SK-N-DZ (cell line): Measurements from ENCODE around the gene NKAIN2. TPM values are rescaled to one million over a fixed set of nuclear protein-coding genes. Genes with fewer than 3 reads are reported as not detected.

ENCODE experiments used
- DNase-seq: peaks from one replicate; pipeline ENCODE4 v3.0.0-alpha.2; 2015; ENCODE audit warnings: low spot score
- polyA plus RNA-seq, 2 experiments: library from polyadenylated mRNA; depleted of rRNA; stranded (reverse); fragments of >200 nt; gene quantifications; 2 replicates each; pipeline ENCODE4 v1.2.3, GENCODE V29; 2014

Gene NKAIN2
- polyA plus RNA-seq (2014; cell fraction: cytosol; rRNA removed): 0.03 TPM in 1 of 2 replicates, not detected in the other
- 0.06 TPM in 1 of 2 replicates, not detected in the other for polyA plus RNA-seq (2014; cell fraction: nucleus; rRNA removed)

DNA sequence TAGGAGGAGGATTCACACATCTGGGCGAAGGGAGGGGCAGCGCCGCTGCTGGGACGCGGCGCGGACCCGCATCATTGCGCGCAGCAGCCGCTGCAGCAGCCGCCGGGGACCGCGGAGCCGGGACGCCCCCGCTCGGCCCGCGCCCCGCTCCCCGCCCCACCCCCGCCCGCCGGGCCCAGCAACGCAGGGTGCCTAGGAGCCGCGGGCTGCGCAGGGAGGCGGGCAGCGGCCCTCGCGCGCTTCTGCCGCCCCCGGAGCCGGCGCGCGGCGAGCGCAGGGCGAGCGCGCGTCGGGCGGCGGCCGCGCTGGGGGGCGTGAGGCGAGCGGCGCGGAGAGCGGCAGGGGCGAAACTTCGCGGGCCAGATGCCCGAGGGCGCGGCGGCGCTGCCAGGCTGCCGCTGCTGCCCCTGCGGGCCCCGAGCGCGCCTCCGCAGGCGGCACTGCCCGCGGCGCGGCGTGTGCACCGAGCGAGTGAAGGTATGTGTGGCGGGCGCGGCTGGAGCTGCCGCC, at the start of gene NKAIN2:
TSS of gene NKAIN2 (plus strand) at position 362 of the 510 bp plus-strand sequence.
- DNase-seq: no peak

DNA sequence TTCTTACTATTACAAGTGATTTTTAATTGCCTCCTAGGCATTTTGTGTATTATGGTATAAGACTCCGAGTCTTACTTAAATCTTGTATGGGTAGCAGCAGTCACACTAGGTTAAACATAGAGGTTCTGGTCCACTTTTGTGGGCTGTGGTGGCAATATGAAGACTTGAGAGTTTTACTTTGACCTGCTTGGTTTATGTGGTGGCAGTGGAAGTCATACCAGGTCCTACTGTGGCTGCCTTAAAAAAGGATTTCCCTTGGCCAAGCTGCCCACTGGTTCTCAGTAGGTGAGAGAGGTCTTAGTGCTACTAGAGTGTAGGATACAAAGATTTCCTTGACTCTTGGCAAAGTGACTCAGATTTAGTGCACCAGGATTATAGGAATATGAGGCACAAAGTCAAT, 44.2 kb upstream of the NKAIN2 start:
- no peak for DNase-seq

DNA sequence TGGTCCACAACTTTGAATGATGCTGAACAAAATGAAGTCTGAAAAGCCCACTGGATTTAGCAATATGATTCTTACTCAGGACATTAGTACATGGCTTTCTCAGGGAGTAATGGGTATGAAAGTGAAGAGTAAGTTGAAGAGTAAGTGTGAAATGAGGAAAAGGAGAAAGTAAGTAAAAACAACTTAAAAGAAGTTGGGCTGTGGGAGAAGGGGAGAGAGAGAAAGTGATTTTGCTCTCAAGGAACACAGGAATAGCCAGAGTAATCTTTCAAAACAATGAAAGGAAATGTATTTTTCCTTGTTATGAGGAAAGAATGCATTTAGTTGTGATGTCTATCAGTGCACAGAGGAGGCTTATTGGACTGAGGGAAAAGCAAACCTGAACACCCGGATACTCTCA, 39.8 kb upstream of the NKAIN2 start:
- DNase-seq: no peak

DNA sequence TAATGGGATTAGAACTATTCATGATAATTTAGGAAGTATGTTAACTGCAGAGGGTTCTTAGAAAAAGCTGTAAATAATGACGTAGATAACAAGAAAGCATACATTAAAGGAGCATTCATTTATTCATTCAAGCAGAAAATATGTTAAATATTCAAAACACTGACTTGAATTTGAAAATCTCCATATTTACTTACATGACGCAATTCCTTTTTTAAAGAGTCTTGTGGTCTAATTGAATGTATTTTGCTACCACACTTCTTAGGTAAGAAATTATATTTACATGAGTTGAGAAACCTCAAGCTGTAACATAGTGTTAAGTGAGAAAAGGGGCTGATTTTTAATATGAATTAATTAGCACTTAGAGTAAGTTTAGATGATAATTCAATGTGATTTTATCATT, 38.9 kb upstream of the NKAIN2 start:
- no peak for DNase-seq

DNA sequence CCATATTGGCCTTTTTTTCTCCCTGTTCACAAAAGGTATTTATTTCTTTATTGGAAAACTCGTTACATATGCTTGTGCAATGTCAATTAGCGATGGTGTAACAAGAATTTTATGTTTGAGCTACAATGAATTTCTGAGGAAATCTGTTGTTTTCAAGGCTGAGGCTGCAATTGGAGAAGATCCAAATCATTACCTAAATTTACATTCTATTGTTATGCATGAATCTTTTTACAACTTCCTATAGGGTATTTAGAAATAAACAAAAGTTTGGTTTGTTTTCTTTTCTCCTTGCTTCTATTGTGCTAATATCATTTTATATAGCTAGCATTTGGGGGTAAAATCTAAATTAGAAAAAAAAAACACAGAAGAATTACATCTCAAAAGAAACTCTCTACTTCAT, 34.7 kb upstream of the NKAIN2 start:
- DNase-seq: no peak

DNA sequence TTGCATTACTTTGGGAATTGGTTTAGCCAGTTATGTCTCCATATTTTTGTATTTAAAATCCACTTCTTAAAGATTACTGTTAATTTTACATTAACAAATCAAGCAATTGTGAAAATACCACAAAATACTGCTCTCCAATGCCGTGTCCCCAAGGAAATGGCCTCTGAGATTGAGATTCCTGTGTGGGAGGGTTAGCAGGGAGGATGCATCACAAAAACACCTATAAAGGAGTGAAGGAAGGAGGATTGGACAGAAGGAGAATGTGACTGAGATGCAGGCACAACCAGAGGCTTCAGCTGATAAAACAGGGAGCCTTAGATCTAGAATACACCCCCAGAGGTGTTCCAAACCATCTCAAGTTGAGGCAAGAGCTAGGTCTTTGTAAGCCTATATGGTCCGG, 34.2 kb upstream of the NKAIN2 start:
- DNase-seq: no peak

DNA sequence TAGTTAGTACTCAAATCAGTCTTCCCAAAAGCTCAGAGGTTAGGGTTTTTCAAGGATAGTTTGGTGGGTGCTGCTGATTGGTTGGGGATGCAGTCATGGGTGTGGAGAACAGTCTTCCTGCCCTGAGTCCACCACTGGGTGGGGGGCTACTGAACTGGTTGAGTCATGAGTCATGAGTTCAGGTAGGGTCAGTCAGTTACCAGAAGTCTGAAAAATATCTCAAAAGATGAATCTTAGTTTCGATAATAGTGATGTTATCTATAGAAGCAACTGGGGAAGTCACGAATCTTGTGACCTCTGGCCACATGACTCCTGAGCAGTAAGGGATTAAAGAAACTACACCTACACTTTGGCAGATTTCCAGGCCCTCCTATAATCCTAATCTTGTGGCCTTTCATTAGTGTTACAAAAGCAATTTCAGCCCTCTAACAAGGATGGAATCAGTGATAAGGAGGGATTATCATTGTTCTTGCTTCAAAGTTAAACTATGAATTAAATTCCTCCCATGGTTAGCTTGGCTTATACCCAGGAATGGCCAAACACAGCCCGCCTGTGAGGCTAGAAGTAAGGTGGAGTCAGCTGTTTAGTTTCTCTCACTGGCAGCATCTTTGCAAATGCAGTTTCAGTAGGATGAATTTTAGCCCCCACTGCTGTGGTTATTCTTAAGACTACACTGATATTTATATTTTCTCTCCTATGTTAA, 33.3 kb upstream of the NKAIN2 start:
- no peak for DNase-seq

DNA sequence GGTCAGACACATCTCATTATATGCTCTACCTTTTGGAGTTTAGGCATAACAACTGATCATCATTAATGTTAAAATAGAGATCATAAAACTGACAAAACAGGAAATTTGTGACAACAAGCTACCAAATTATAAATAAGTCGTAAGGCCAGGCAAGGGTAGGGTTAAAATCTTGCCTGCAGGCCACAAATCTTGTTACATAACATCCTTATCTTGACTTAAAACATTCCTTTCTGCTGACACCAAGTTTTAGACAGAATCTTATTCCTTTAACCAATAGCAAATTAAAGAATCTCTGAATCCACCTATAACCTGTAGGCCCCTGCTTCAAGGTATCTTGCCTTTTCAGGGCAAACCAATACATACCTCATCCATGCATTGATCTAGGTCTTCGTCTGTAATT, 32.5 kb upstream of the NKAIN2 start:
- no peak for DNase-seq

DNA sequence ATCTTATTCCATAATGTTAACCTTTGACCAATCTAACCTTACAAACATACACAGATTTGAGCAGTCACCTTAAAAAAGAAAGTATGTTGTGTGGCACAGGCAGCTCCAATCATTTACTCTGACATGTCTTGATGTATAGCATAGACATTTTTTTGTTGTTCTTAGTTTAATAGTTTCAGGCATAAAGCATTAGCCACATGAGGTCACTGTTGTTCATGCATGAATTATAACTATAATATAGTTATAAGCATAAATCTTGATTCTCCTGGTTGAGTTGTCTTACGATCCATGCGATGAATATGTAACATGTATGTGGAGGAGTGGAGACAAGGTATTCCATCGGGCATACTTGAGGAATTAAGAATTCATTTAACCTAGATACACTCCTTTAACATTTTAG, 26.1 kb upstream of the NKAIN2 start:
- no peak for DNase-seq

DNA sequence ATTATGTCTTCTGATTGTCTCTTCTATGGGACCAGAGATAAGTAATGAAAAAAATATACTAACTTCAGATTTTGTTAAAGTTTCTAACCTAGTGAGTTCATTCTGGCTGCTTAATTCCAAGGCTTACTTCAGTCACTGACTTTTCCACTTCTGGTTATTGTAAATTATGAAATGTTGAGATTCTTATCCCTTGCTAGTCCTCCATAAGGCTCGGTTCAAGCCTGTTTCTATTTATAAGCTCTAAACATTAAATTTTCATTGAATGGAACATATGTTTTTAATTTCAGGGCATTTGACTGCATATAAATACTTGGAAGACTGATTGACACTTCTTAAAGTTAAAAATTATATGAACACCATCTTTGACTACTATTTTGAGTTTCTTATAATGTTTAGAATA, 23.6 kb upstream of the NKAIN2 start:
- no peak for DNase-seq

DNA sequence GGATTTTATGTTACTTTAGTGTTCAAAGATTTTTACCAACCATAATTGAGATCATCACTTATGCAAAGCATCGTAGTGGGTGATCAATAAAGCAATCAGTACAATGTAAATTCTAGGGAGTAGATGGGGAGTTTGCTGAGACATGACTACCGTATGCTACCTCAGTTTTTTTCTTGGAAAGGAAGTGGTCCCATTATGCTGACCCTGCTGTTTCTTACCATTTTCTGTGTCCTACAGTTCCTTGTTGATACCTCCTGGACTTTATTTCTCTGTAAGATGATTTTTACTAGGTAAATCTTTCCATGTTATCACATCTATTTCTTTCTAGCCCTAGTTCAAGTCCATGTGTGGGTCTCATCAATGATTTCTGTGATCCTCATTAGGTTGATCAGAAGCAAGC, 19.3 kb upstream of the NKAIN2 start:
- DNase-seq: no peak

DNA sequence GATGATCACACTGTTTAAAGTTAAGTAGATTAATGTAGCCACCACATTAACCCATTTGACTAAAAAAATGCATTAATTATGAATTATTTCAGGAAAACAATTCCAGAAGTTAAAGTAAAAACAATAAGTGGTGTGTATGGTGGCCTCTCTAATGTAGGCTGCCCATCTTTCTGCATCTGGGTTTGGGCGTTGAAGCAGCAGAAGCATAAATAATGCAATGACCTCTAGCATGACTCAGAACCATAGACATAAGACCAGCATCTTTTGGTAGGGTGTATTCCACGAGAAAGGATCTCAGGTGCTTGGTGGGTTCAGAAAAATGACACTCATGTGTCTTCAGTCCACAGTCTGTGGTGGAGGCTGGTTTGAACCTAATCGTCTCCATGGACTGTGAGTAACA, 18.6 kb upstream of the NKAIN2 start:
- DNase-seq: no peak

DNA sequence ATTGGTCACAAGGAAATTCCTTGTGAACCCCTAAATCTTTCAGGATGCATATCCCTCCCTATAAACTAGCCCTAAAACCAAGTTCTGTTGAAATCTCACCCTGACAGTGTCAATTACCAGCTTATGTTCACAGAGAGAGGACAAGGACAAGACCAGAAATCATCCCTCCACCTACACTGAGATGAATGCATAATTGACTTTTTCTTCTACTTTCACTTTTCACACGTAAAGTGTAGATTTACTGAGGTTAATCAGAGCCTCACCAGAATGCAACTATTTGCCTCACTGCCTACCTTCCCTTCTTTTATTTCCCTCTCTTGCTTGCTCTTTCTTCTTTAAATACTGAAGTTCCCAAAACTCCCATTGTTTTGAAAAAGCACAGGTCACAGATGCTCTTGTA, 15.3 kb upstream of the NKAIN2 start:
- DNase-seq: no peak

DNA sequence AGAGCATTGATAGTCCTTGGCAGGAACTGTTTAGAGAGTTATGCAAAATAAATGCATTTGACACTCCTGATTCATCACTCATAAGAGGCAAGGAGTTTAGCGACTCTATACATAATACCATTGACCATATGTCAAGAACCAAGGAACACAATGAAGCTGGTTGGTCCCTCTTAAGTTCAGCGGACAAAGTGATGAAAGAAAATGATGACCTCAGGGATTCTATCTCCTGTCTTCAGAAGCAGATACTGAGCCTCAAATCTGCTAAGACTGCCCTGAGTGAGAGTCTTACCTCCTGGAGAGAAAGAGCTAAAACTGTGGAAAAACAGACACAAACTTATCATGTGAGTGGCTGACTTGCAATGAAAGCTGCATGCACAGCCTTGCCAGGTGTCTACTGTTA, 9.5 kb upstream of the NKAIN2 start:
- no peak for DNase-seq

DNA sequence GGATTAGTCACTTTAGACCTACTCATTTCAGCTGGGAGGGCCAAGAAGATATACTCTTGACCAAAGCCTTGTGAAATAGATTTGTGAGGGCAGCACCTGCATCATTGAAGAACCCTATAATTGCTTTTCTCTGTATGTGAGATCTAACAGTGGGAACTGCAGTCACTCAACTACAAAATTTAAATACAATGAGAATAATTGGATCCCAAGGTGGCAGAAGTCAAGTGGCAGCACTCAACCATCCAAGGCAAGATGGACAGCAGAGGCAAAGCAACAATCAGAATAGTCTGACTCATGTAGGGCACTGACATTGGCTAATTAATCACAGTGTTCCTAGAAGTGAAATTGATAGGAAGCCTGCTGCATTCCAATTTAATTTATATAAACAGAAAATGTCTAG, 8.9 kb upstream of the NKAIN2 start:
- no peak for DNase-seq

DNA sequence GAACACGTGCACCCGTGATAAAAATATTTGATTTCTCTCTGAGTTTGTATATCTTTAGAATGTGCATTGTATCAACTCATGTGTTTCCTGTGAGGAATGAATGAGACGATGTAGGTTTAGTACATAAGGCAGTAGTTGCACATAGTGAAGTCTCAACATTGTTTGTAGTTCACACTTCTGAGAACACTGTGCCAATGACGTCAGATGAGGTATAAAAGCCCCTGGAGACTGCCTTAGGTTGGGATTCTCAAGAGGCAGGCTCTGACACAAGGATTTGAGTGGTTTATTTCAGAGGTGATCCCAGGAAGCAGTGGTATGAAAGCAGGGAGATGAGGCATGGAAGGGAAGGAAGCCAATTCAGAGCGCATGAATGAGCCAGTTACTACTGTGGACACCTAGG, 2.6 kb upstream of the NKAIN2 start:
- DNase-seq: no peak

DNA sequence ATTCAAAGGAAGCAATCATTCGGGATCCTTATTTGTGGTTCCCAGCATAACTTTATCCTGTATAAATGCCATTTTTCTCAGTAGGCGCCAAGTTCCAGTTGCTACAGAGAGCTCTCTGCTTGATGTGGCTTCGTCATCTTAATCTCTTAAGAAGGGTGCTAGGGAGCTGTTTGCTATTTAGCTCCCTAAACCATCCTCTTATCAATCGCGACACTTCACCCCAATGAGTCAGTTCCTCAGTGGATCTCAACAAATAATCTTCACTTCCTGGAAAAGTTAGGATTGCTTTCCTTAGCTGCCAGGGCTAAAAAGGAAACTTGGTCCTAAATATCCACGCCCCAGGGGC, 1.3 kb upstream of the NKAIN2 start:
- no peak for DNase-seq

DNA sequence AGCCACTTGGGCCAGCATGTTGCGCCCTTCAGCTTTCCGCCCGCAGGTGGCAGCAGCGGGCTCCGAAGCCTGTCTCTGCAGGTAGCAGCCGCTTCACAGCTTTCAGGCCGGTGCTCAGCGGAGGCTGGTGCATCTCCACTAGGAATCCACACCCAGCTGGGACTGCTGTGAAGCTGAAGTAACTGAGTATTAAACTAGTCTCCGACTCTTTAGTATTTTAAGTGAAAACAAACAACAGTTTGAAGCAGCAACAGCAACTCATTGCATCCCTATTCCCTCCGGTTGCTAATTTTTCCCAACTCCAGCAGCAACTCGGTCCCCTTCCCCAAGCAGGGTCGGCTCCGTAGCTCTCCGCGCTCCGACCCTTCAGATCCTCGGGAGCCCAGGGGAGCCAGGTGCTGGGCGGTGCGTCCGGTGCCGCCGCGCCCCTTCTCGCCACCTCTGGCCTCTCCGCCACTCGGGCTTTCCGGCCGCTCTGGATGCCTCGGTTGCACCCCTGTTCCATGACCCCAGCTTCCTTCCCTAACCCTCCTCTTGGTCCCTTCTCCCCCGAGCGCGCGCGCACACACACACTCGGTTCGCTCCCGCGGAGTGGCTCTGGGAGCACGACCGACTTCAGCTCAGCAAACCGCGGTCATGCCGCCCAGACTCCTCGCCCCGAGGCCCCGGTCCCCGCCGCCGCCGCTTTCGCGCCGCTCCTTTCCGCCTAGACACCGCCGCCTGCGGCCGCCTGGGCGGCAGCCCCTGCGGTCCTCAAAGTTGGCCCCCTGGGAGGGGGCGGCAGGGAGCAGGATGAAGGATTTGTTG, 765 bp upstream of the NKAIN2 start:
- DNase-seq: peak; percentile 73

DNA sequence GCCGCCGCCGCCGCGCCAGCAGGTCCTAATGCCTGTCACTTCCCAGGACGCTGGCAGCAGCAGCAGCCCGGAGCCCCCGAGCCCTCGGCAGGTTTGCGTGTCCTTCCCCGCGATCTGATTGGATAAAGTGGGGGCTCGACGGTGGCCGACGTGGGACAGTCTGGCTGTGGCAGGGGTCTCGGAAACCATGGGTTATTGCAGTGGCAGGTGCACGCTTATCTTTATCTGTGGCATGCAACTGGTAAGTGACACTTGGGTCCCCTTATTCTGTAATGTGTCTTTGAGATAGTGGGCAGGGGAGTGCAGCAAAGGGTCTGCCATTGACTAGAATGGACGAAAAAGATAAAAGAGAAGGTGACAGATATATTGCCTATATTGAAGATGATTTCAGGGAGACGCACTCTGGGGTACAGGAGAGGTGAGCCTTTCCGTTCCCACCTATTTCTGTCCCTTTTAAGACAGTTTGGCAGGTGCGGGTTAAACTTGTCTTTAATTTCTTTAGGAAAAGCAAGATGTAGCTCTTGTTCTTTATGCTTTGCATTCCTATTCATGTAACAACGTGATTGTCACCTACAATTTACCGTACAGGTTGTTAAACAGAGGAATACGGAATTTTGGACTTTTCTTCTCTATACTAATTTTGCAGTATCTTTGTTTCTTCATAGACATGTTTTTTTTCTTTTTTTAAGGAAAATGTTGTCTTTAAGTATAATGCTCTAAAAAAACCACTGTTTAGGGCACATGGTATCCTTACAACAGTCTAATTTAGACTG, 535 bp downstream of the NKAIN2 start:
- peak; percentile 48 for DNase-seq

DNA sequence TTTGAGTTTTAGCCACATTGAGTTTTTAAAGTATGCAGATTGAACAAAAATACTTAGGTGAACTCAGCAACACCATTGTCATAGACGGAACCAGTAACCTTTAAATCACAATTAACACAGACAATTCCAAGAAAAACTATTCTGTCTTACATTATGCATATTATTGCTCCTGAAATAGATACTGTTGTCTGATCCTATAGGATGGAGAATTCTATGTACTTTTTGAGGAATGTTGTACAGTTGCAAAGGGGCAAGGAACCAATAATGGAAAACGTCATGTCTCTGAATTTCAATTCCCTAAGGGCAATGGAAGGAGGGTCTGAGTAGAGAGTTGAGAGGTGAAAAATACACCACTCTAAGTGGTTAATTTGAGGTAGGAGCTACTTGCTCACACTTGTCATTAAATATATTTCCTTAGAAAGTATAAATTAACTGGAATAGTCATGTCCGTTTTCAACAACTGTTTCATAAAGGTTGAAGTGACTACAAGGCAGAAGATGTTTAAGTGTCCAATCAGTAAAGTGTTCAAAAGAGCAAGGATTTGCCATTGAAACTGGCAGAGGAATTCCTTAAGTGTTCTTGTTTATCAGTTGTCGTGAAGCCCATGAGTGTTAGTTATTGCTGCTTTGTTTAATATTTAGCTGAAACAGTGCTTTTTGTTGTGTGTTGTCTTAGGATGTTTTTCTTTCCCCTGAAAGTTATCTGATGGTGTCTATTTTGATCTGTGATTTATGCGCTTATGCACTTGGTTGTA, 1.3 kb downstream of the NKAIN2 start:
- no peak for DNase-seq

DNA sequence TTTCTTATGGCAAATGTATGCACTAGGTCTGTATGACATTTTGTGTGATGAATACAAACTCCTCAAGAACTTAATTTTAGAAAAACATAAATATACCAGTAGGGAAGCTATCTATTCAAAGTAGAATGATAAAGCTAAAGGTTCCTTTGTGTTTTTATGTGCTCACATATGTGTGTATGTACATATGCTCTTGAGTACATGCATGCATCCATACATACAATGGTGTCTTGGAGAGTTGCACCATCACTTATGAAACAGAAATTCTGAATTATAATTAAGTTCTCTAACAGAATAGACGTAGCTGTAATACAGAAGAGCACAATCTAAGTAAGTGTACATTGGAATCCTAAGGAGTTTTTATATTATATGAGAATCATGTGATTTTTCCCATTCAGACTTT, 2.3 kb downstream of the NKAIN2 start:
- DNase-seq: no peak

DNA sequence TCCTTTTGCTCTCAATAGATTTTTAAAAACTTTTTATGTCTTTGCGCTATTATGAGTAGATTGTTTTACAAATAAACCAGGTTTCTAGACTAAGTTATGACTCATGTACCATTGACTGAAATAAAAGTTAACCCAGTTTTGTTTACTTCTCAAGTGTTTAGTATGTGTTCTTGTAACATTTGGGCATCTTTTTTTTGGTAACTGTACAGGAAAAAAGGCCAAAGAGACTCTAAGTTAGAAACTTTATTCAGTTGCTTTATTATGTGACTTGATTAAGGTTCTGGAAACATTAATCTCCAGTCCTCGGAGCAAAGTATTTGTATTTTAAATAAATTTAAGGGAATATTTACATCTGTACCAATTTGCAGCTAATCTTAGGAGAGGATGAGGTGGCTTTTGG, 2.9 kb downstream of the NKAIN2 start:
- no peak for DNase-seq
